ENCODE data around the gene TMEM238. TPM values are rescaled to one million over a fixed set of nuclear protein-coding genes. Genes with fewer than 3 reads are reported as not detected.
A peak's percentile ranks its signal among the peaks of the same experiment; 100 is the strongest.

TMEM238 gene
- total and polyA plus RNA-seq, 10 of the 15 experiments (the other 5 are each of a cell fraction or from before 2014, with no cell fraction given) = 0.05 to 16.9 (median 0.58) TPM; not detected in 1

- ChIA-PET SMC1A (ENCODE audit: uncharacterized antibody, unreplicated experiment) (no interaction called here), CTCF (no interaction called here), RAD21 (ENCODE audit: unreplicated experiment) (no interaction called here), POLR2A (interaction anchor here (0.5 to 1.8 kb wide), 4 partner anchors 41 to 134 kb away, joined by 3 to 5 read pairs (median 4); partner anchors contain the start of genes ISOC2, TMEM238 and ZNF628)
- Histone ChIP-seq H3K27me3 (replicated peaks in 1 of 2; ENCODE audit: control insufficient read depth in 2 of 2, insufficient read depth in 2 of 2, low read length in 1 of 2) (no peaks in the 10 kb centered on the region; a peak in 1 of 4 replicates), H3K4me1 (ENCODE audit: control insufficient read depth, insufficient read depth, low read length) (peaks cover 10% of the 10 kb centered on the region), H3K9ac (ENCODE audit: control insufficient read depth, insufficient read depth, low read length) (peak overlapping the region; percentile 38; the same call in 1 of the 2 replicates), H2AFZ (ENCODE audit: control insufficient read depth, low read depth, low read length) (no peak overlapping the region), H3K4me3 (peak overlapping the region; percentile 85; the same call in 1 of the 2 replicates), H3K79me2 (ENCODE audit: control insufficient read depth, insufficient read depth, low read length) (peaks cover 7% of the 10 kb centered on the region), H3K4me2 (ENCODE audit: control insufficient read depth, insufficient read depth) (peak overlapping the region; percentile 70), H3K9me3 (replicated peaks; ENCODE audit: control insufficient read depth, insufficient read depth, low read length) (no peaks in the 10 kb centered on the region), H4K20me1 (ENCODE audit: control insufficient read depth, insufficient read depth) (no peaks in the 10 kb centered on the region), H3K36me3 (ENCODE audit: control insufficient read depth in 2 of 2, insufficient read depth in 2 of 2, low read length in 1 of 2) (no peaks in the 10 kb centered on the region; a peak in 1 of 4 replicates), H3K27ac (ENCODE audit: control insufficient read depth, insufficient read depth) (no peak overlapping the region)
- 94% methylated on average over 31 of the region's 50 CpGs for WGBS (ENCODE audit: insufficient coverage, insufficient replicate concordance, low lambda C conversion rate, missing lambda C conversion rate)
- FAIRE-seq = no peak
- no peak for ATAC-seq
- BruUV-seq (replicated peaks) = TSS peak; percentile 68
- intact Hi-C loops (cut with micrococcal nuclease; ENCODE audit: unreplicated experiment) = no loop called here
- TF ChIP-seq SP1 (IDR thresholded peaks at IDR 0.05; ENCODE audit: low read depth, low read length) (no peak), NKRF (conservative IDR thresholded peaks at IDR 0.05) (0 out of 2 replicates have a peak, but pooled peaks have one; percentile 5)
- in situ Hi-C loops (cut with MboI) = no loop called here
- DNase-seq (ENCODE audit: low read depth, low spot score) = no peak
These were observed 42.2 kb downstream of the TMEM238 start for GRCh38 chr19:55341595-55342531.
